Activated T-helper 17 cell treated with anti-CD3 and anti-CD28 coated beads, Interleukin-2, amount 50 U/mL, for 72 hours (primary cell): ENCODE measurements around the gene KIAA0753. TPM values are rescaled to one million over a fixed set of nuclear protein-coding genes. Genes with fewer than 3 reads are reported as not detected.

Experiments used
- ATAC-seq: fragments of 150-1000 bp; cut with Tn5 transposase; replicated peaks from 2 replicates; pipeline ENCODE4 v1.10.0; 2021; ENCODE audit warnings: mild to moderate bottlenecking, moderate library complexity
- H3K27ac Mint-ChIP-seq: one replicate; pipeline ENCODE4 v1.8.0; 2022; ENCODE audit warnings: mixed read lengths
- H3K27me3 Mint-ChIP-seq: one replicate; pipeline ENCODE4 v1.8.0; 2022; ENCODE audit warnings: mixed read lengths
- H3K36me3 Mint-ChIP-seq: one replicate; pipeline ENCODE4 v1.8.0; 2022; ENCODE audit warnings: low read depth, mild to moderate bottlenecking, mixed read lengths
- H3K4me1 Mint-ChIP-seq: one replicate; pipeline ENCODE4 v1.8.0; 2022; ENCODE audit warnings: mixed read lengths
- H3K4me3 Mint-ChIP-seq: one replicate; pipeline ENCODE4 v1.8.0; 2022; ENCODE audit warnings: mild to moderate bottlenecking, mixed read lengths
- H3K9me3 Mint-ChIP-seq: one replicate; pipeline ENCODE4 v1.8.0; 2022; ENCODE audit warnings: mixed read lengths
- total RNA-seq, 2 donors: library from RNA; stranded (reverse); gene quantifications; one replicate each; pipeline ENCODE4 v1.2.3, GENCODE V29; 2022

The KIAA0753 gene
- total RNA-seq, 2 donors from 2014 or later, result 17.6 to 24.2 TPM

GRCh38 chr17:6534846-6535514 is 105.5 kb downstream of the KIAA0753 start:
- Mint-ChIP-seq H3K27ac (no peak overlapping the region), H3K4me1 (no peaks in the 10 kb centered on the region), H3K36me3 (no peaks in the 10 kb centered on the region), H3K9me3 (no peaks in the 10 kb centered on the region), H3K27me3 (peaks cover 9% of the 10 kb centered on the region), H3K4me3 (no peak overlapping the region)
- ATAC-seq, result no peak

GRCh38 chr17:6532441-6532885 is 108.0 kb downstream of the KIAA0753 start:
- Mint-ChIP-seq H3K36me3 (no peaks in the 10 kb centered on the region), H3K4me3 (no peak overlapping the region), H3K27ac (no peak overlapping the region), H3K27me3 (peaks cover 6% of the 10 kb centered on the region), H3K9me3 (no peaks in the 10 kb centered on the region), H3K4me1 (no peaks in the 10 kb centered on the region)
- no peak for ATAC-seq

GRCh38 chr17:6531575-6531974 is 108.9 kb downstream of the KIAA0753 start:
- no peak for ATAC-seq
- no peak overlapping the region for H3K4me3 Mint-ChIP-seq
- no peaks in the 10 kb centered on the region for H3K4me1 Mint-ChIP-seq
- H3K9me3 Mint-ChIP-seq, result no peaks in the 10 kb centered on the region
- H3K27ac Mint-ChIP-seq, result no peak overlapping the region
- no peaks in the 10 kb centered on the region for H3K36me3 Mint-ChIP-seq
- H3K27me3 Mint-ChIP-seq, result peaks cover 6% of the 10 kb centered on the region

- ATAC-seq, result no peak
- Mint-ChIP-seq H3K27me3 (peaks cover 6% of the 10 kb centered on the region), H3K9me3 (no peaks in the 10 kb centered on the region), H3K36me3 (no peaks in the 10 kb centered on the region), H3K4me1 (no peaks in the 10 kb centered on the region), H3K4me3 (no peak overlapping the region), H3K27ac (no peak overlapping the region)
These were observed 110.1 kb downstream of the KIAA0753 start for GRCh38 chr17:6530324-6530920.

GRCh38 chr17:6528557-6528956 is 112.0 kb downstream of the KIAA0753 start:
- H3K9me3 Mint-ChIP-seq, result no peaks in the 10 kb centered on the region
- H3K4me1 Mint-ChIP-seq, result no peaks in the 10 kb centered on the region

More at GRCh38 chr17:6528557-6528956, 112.0 kb downstream of the KIAA0753 start:
- Mint-ChIP-seq H3K27me3 (no peaks in the 10 kb centered on the region), H3K36me3 (no peaks in the 10 kb centered on the region), H3K27ac (no peak overlapping the region), H3K4me3 (no peak overlapping the region)
- ATAC-seq, result no peak

Other genes with a start within 250 kb of the KIAA0753 start
- not detected for gene AIPL1, start 205.6 kb downstream of the KIAA0753 start, total RNA-seq
- gene PIMREG, start 196.3 kb downstream of the KIAA0753 start, total RNA-seq, result 1 to 10 TPM; 5.9 to 7.4 TPM
- 1 to 10 TPM in 1 of 2 donors, under 1 TPM in 1; 0.73 to 1.4 TPM for gene PITPNM3, start 84.2 kb downstream of the KIAA0753 start, total RNA-seq
- gene TXNDC17, start 349 bp upstream of the KIAA0753 start, total RNA-seq, result 100 to 1,000 TPM; 114 to 160 TPM
- gene MED31, start 10.9 kb upstream of the KIAA0753 start, total RNA-seq, result 10 to 100 TPM; 17.5 to 20.2 TPM
- 1 to 10 TPM; 1.1 to 3.0 TPM for gene C17orf100, start 11.1 kb upstream of the KIAA0753 start, total RNA-seq
- not detected for gene SLC13A5, start 72.7 kb upstream of the KIAA0753 start, total RNA-seq
- 10 to 100 TPM; 10.1 to 15.4 TPM for gene XAF1, start 115.3 kb upstream of the KIAA0753 start, total RNA-seq
- under 1 TPM in 1 of 2 donors, not detected in 1; 0.24 TPM for gene FBXO39, start 135.5 kb upstream of the KIAA0753 start, total RNA-seq
- gene TEKT1, start 191.0 kb upstream of the KIAA0753 start, total RNA-seq, result not detected